Activated naive CD4-positive, alpha-beta T cell (primary cell): ENCODE results near the gene ZDHHC22.

ENCODE experiments used
- DNase-seq, 4 experiments: peaks; one replicate each; lab custom pipeline; 2025; lab: John Stamatoyannopoulos, UW

ZDHHC22 gene

DNA sequence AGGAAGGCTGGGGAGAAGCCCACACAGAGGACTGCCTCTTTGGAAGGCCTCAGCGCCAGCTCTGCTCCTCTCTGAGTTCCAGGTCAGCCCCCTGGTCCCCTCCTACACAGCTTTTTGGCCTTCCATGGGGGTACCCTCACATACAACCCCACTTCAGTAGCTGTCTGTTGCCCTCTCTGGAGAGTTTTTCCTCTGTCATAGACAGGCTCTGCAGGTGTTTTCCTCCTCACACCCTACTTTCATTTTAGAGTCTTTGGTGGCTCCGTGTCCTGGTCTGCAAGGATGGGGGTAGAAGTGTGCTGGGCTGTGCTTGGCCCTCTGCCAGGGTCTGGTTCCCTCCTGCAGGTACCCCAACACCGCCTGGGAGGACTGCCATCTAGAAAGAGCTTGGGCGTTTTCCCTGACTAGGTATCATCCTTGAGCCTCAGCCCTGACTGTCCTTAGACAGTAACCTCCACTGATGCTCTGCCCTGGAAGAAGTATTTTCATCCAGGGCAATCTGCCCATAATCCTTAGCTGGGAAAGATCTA lies 15.1 kb downstream of the ZDHHC22 start:
- no peak for DNase-seq

GRCh38 chr14:77125823-77126325 lies 15.7 kb downstream of the ZDHHC22 start:
- no peak for DNase-seq

DNA sequence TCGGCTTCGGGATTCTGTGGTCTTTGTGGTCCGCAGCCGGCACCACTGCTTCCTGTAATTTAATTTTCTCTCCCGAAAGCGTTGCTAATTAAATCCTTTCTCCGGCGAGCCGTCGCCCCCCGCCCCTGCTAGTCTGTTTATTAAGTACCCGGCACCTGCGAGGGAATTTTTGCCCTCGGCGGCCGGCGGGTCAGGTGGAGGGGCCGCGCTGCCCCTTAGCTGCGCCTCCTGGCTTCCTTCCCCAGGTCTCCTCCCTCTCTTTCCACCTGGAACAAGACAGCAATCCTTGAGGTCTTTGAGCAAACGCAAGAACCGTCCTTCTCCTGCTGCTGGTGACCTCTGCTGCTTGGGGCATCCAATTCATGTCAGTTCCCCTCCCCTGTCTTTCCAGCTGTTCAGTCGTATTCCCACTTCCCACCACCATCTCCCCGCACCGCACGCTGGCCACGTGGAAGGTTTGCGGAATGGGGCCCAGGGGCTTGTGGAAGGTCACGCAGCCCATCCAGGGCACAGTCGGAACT lies 16.2 kb downstream of the ZDHHC22 start:
- no peak for DNase-seq

GRCh38 chr14:77124345-77125280 lies 17.0 kb downstream of the ZDHHC22 start:
- peak in 3 of 4 experiments; percentile 8 to 71 (median 25) for DNase-seq

GRCh38 chr14:77123381-77124325 lies 17.9 kb downstream of the ZDHHC22 start:
- DNase-seq, result no peak

DNA sequence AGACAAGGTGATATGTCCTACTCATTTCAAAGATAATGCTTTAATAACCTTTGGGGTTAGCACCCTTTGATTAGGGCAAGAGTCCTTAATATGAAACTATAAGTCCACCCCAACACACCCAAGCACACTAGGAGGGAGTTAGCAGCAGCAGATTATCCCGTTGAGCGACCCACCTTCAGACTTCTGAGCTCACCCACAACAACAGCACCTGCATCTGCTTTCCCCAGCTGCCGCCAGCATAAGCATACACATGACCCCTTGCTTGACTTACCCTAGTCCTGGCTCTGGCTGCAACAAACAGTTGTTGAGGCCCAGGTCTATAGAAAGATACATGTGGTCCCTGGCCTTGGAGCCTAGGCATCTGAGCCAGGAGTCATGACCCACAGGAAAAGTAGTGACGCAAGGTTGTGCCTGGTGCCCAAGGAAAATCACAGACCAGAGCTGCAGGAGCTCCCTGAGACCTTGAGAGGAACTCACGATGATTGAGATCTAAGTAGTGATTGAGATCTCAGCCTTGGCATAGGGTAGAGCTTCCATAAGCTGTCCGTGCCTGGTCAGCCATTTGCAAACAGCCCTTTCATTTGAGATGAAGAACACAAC lies 19.0 kb downstream of the ZDHHC22 start:
- DNase-seq, result no peak

DNA sequence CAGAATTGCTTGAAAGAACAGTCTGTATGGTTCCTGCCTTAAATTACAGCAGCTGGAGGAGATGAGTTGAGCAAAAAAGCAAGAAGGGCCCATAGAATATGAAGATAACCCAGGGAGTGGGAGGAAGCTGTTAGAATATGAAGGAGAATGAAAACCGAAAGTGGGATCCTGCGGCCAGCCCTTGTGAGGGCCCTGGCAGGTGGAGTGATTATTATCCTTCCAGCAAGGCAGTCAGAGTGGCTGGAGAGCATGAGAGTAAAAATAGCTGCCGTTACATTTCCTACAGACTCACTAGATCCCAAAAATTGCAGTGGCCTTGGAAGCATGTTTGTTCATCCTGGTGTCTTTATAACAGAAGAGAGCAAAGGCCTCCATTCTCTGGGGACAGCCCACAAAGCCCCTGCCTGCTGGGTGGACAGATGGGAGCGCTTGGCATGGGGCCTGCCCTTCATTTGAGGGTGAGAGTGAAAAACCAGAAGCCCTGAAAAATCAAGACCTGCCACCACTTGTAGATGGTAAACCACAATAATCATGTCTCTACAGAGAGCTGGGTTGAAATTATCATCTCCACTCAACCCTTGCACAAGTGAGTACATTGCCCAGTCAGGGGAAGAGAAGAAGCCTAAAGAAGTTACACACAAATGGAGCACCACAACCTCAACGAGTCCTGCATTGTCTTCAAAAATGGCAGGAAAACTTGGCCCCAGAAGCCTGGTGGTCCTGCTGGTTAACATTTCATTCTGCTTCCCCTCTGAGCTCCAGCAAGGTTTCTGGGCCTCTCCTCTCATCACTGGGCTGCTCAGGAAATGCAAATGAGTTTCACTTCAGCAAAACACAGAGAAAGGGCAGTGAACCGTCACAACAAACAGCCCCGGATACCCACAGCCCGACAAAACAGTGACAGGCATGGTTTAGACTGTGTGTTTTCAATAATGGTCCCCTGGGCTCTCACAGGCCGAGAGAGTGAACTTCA lies 20.5 kb downstream of the ZDHHC22 start:
- DNase-seq, result peak in 1 of 4 experiments; percentile 6

- no peak for DNase-seq
Observed at GRCh38 chr14:77119851-77120250, 21.7 kb downstream of the ZDHHC22 start.

GRCh38 chr14:77116172-77116817 lies 25.3 kb downstream of the ZDHHC22 start:
- DNase-seq, result no peak

DNA sequence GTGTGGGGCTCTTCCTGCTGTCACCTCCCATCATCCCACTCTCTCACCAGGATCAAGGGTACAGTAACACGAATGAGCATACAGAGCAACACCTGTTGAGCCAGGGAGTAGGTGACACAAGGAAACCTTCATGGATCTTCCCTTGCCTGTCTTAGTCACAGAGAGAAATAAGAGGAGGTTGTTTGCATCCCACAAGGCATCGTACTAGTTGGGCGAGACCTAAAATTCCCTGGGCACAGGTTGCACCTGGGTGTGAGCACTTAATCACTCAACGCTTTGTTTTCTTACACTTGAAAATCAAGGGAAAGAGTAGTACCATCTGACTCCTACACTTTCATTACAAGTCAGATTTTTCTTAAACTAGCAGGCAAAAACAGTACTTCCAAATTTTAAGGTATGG lies 27.0 kb downstream of the ZDHHC22 start:
- no peak for DNase-seq

DNA sequence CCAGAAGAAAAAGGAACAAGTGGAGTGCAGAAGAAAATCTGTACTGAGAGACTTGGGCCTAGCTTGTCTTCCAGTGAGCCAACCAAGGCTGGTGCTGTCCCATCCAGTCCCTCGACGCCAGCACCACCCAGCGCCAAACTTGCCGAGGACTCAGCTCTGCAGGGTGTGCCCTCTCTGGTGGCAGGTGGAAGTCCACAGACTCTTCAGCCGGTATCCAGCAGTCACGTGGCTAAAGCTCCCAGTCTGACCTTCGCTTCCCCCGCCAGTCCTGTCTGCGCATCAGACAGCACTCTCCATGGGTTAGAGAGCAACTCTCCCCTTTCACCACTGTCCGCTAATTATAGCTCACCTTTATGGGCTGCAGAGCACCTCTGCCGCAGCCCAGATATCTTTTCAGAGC lies 27.9 kb downstream of the ZDHHC22 start:
- DNase-seq, result no peak

DNA sequence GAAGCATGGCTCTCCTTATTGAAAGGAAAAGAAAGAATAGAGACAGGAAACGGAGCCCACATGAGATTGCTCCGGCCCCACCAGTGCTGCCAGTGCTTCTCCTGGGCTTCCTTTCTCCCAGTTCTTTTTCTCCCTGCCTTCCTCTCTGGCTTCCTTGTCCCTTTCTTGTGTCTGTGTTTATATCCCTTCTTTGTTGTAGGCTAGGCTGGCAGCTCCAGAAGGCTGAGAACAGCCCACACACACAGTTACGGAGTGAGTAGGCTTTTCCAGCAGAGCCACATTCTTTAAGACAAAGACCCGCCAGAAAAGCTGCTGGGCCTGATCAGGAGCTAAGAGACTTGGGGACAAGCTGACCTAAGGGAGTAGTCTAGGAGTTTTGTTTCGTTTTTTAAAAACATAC lies 30.6 kb downstream of the ZDHHC22 start:
- DNase-seq, result no peak

DNA sequence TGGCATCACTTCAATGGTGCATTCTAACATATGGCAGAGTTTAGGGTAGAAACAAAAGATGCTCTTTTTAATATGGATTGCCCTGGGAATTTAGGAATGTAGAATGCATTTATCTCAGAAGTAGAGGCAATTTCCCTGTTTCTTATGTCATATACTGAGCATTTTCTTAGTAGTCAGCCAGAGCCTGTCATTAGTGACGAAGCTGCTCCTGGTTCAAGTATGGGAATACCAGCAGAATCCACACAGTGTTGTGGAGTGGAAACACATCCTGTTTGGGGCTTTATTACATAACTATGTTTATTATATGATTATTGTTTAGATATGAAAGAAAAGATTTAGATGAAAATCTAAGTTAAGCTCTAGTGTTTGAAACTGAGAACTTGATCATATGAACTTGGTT lies 31.3 kb downstream of the ZDHHC22 start:
- no peak for DNase-seq

DNA sequence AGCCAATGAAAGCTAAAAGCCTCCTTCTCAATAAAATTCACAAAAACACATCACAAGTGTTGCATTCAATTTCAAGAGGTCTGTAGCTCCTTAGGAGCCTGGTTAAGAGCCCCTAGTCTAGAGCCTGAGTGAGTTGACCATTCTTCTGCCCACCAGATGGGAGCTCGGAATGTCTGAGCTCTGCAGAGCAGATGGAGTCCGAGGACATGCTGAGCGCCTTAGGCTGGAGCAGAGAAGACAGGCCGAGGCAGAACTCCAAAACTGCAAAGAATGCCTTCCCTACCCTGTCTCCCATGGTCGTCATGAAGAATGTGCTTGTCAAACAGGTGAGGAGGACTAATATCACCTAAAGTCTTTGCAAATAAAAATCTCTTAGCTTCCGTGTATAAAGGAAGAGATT lies 31.9 kb downstream of the ZDHHC22 start:
- no peak for DNase-seq

- DNase-seq, result no peak
Observed at GRCh38 chr14:77108753-77109152, 32.8 kb downstream of the ZDHHC22 start.

- no peak for DNase-seq
Observed at GRCh38 chr14:77107228-77107627, 34.4 kb downstream of the ZDHHC22 start.

DNA sequence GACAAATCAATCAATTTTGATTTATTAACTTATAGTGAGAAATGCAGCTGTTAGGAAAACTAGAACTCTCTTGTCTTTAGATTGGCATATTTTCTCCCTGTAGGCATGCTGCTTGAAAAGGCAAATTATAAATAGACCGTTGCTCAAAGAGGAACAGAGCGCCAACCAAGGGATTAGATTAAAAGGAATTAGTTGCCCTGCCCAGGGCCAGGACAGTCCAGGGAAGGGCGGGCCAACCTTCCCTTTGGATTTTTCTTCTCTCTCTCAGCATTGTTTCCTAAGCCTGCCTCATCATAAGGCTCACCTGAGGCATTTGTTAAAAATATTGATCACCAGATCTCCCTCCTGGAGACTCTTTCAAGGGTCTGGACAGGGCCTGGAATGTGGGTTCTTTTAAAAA lies 34.9 kb downstream of the ZDHHC22 start:
- DNase-seq, result no peak

GRCh38 chr14:77105145-77105939 lies 36.2 kb downstream of the ZDHHC22 start:
- no peak for DNase-seq

- DNase-seq, result no peak
Observed at GRCh38 chr14:77104393-77104792, 37.2 kb downstream of the ZDHHC22 start.
